Naive thymus-derived CD4-positive, alpha-beta T cell (primary cell): Measurements from ENCODE around the gene CD209. TPM values are rescaled to one million over a fixed set of nuclear protein-coding genes. Genes with fewer than 3 reads are reported as not detected.

Experiments used
- ATAC-seq: fragments of 150-1000 bp; cut with Tn5 transposase; 2 replicates; pipeline ENCODE4 v1.10.0; 2021; ENCODE audit warnings: mild to moderate bottlenecking, moderate library complexity
- CTCF ChIA-PET: fragments of 350-600 bp; sonication (Branson Sonifier 250); formaldehyde crosslinking; loops from one replicate; lab custom pipeline; 2021; ENCODE audit warnings: antibody characterized with exemption; lab: Charles Lee
- POLR2A ChIA-PET: fragments of 350-600 bp; sonication (Branson Sonifier 250); formaldehyde crosslinking; loops from one replicate; lab custom pipeline; 2021; ENCODE audit warnings: antibody characterized with exemption, inconsistent platforms; lab: Charles Lee
- DNase-seq, 9 donors: peaks; one replicate each; pipeline versions ENCODE4 v3.0.0 to v3.0.0-alpha.2; 2020 to 2022; ENCODE audit warnings: mixed read lengths in 1 of 9
- H3K27ac ChIP-seq: one replicate; pipeline ENCODE4 v1.7.0; 2013; ENCODE audit warnings: mild to moderate bottlenecking, low read depth, low read length, moderate library complexity
- H3K27me3 ChIP-seq, 2 donors: one replicate each; pipeline ENCODE4 v1.7.0; 2013; ENCODE audit warnings: low read length in 2 of 2, mild to moderate bottlenecking in 2 of 2, moderate library complexity in 2 of 2; ENCODE audit not compliant: control insufficient read depth in 2 of 2, insufficient read depth in 2 of 2
- H3K36me3 ChIP-seq, 3 experiments: 1 replicate in 2 of 3; 2 replicates in 1 of 3; pipeline ENCODE4 v1.7.0; 2013; ENCODE audit warnings: low read length in 3 of 3, mild to moderate bottlenecking in 3 of 3, moderate library complexity in 1 of 3; ENCODE audit not compliant: insufficient read depth in 3 of 3, control insufficient read depth in 2 of 3
- H3K4me1 ChIP-seq, 2 donors: one replicate each; pipeline ENCODE4 v1.7.0; 2013; ENCODE audit warnings: low read length in 2 of 2, mild to moderate bottlenecking in 2 of 2, moderate library complexity in 1 of 2; ENCODE audit not compliant: control insufficient read depth in 2 of 2, insufficient read depth in 2 of 2
- H3K4me3 ChIP-seq: 2 replicates; pipeline ENCODE4 v1.7.0; 2013; ENCODE audit warnings: mild to moderate bottlenecking, low read length
- H3K9me3 ChIP-seq, 3 experiments: 1 replicate in 2 of 3; 2 replicates in 1 of 3; pipeline ENCODE4 v1.7.0; 2013; ENCODE audit warnings: low read length in 3 of 3; ENCODE audit not compliant: control insufficient read depth in 2 of 3
- H3K27ac Mint-ChIP-seq, 9 donors: one replicate each; pipeline ENCODE4 v1.8.0; 2020 to 2022; ENCODE audit warnings: mixed read lengths in 9 of 9, mild to moderate bottlenecking in 8 of 9, moderate library complexity in 5 of 9, inconsistent platforms in 2 of 9
- H3K27me3 Mint-ChIP-seq, 5 donors: one replicate each; pipeline ENCODE4 v1.8.0; 2021 to 2022; ENCODE audit warnings: mixed read lengths in 5 of 5, mild to moderate bottlenecking in 1 of 5
- H3K36me3 Mint-ChIP-seq, 5 donors: one replicate each; pipeline ENCODE4 v1.8.0; 2020 to 2022; ENCODE audit warnings: mixed read lengths in 5 of 5, mild to moderate bottlenecking in 3 of 5, inconsistent platforms in 1 of 5
- H3K4me1 Mint-ChIP-seq, 7 donors: one replicate each; pipeline ENCODE4 v1.8.0; 2020 to 2022; ENCODE audit warnings: mixed read lengths in 7 of 7, mild to moderate bottlenecking in 3 of 7, inconsistent platforms in 1 of 7
- H3K4me3 Mint-ChIP-seq, 10 donors: one replicate each; pipeline ENCODE4 v1.8.0; 2020 to 2022; ENCODE audit warnings: mild to moderate bottlenecking in 10 of 10, mixed read lengths in 10 of 10, moderate library complexity in 6 of 10, inconsistent platforms in 2 of 10
- H3K9me3 Mint-ChIP-seq, 11 donors: one replicate each; pipeline ENCODE4 v1.8.0; 2020 to 2022; ENCODE audit warnings: mixed read lengths in 11 of 11, mild to moderate bottlenecking in 4 of 11, inconsistent platforms in 1 of 11, moderate library complexity in 1 of 11
- intact Hi-C, 2 donors: fragments of 100-400 bp; cut with micrococcal nuclease; formaldehyde crosslinking; loops; one replicate each; pipeline ENCODE4 v1.15.1; 2023
- polyA plus RNA-seq, 2 donors: library from polyadenylated mRNA; unstranded; fragments of 300-500 nt; fragmentation: Illumina TruSeq; gene quantifications; one replicate each; pipeline ENCODE4 v1.2.3, GENCODE V29; 2021
- total RNA-seq, 6 experiments: library from RNA in 5 of 6; stranded (reverse) in 5 of 6; gene quantifications; 1 replicate in 5 of 6; 2 replicates in 1 of 6; pipeline ENCODE4 v1.2.3 and lab custom pipeline; 2021 to 2026

The CD209 gene
- total and polyA plus RNA-seq, 7 experiments from 2014 or later: 0.27 to 0.68 (median 0.32) TPM; not detected in 4

DNA sequence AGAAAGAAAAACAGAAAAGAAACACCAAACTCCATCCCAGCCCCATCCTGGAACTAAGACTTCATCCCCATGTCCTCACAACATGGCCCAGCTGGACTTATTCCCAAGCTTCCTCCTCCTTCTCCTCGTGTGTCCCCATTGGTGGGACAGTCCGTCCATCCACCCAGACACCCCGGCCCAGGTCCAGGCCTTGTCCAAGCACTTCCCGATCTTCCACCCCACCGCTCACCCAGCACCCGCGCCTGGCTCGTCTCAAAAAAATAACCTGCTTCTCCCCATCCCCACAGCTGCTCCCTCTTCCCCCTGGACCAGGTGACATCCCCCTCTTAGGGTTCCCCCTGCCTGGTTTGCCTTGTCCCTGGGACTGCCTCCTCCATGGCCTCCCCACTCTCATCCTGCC lies 44.0 kb downstream of the CD209 start:
- no peaks in the 10 kb centered on the region for H3K36me3 Mint-ChIP-seq

DNA sequence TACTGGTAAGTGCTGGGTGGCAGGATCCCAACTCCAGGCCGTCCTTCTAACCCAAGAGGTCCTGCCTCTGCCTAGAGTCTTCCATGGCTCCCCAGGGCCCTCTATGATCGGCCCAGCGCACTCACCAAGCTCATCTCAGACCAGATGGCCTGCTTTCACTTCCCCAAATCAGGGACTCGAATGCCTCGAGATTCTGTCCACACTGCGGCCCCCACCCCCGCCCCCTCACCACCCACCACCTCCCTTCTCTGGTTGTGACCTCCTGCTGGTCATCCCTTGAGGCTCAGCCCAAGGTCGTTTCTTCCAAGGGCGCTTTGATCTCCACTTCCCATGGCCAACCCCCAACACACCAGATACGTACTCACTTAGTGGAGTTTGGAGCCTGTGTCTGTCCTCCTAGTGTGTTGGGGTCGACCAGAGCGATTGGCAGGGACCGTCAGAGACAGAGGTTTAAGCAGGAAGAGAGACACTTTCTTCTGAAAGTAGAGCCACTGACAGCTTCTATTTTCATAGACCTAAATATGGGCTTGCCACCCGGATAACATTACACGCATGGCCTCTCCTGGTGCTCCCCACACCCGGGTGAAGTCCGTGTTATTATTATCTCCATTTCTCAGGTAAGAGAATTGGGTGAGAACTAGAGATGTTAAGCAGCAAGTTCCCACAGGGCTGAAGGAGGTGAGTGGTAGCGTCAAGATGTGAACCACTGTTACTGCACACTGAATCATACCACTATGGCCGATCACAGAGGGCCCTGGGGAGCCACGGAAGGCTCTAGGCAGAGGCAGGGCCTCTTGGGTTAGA lies 45.5 kb downstream of the CD209 start, which contains the start of gene FCER2:
TSS of gene FCER2 (minus strand) at position 478 of the 804 bp plus-strand sequence. CDS start 2,371 bp downstream, outside the sequence.
- intact Hi-C loops: no loop called here
- CTCF ChIA-PET: interaction anchor here (0.9 kb wide), 1 partner anchor 21 kb away, joined by 3 read pairs; the partner anchor contains the start of gene TRAPPC5
- ATAC-seq: no peak
- Mint-ChIP-seq H3K27me3 (peaks cover 0 to 35% (median 0%) of the 10 kb centered on the region in 5 donors), H3K4me3 (peak within 1 kb of the TSS in 3 of 10 donors; percentile 16 to 30 (median 16)), H3K4me1 (peaks cover 24 to 60% (median 48%) of the 10 kb centered on the region in 7 donors), H3K36me3 (no peaks in the 10 kb centered on the region), H3K9me3 (peaks cover 0 to 3% (median 0%) of the 10 kb centered on the region in 11 donors), H3K27ac (peak within 1 kb of the TSS in 8 of 9 donors; percentile 19 to 98 (median 82))
- Histone ChIP-seq H3K27me3 (no peaks in the 10 kb centered on the region), H3K9me3 (no peaks in the 10 kb centered on the region), H3K27ac (no peak within 1 kb of the TSS), H3K36me3 (no peaks in the 10 kb centered on the region), H3K4me1 (peaks cover 18 to 29% of the 10 kb centered on the region in 2 donors), H3K4me3 (no peak within 1 kb of the TSS)
- POLR2A ChIA-PET: interaction anchor here (1.1 to 2.2 kb wide), 2 partner anchors 21 kb away, joined by 3 to 6 read pairs; partner anchors contain the start of gene TRAPPC5
- no peak for DNase-seq

More for the DNA sequence above, 44.0 kb downstream of the CD209 start:
- Mint-ChIP-seq H3K27me3 (peaks cover 0 to 27% (median 0%) of the 10 kb centered on the region in 5 donors), H3K9me3 (peaks cover 0 to 3% (median 0%) of the 10 kb centered on the region in 11 donors), H3K4me3 (no peak overlapping the region), H3K27ac (peak overlapping the region in 7 of 9 donors; percentile 21 to 100 (median 90)), H3K4me1 (peaks cover 27 to 67% (median 54%) of the 10 kb centered on the region in 7 donors)
- Histone ChIP-seq H3K4me1 (peaks cover 22 to 38% of the 10 kb centered on the region in 2 donors), H3K9me3 (no peaks in the 10 kb centered on the region), H3K36me3 (no peaks in the 10 kb centered on the region), H3K4me3 (no peak overlapping the region), H3K27me3 (no peaks in the 10 kb centered on the region), H3K27ac (no peak overlapping the region)
- ATAC-seq (no peak), DNase-seq (no peak)
- intact Hi-C loops: no loop called here
- ChIA-PET CTCF (no interaction called here), POLR2A (interaction anchor here (0.6 to 2.2 kb wide), 2 partner anchors 22 to 29 kb away, joined by 4 to 6 read pairs; partner anchors contain the start of gene TRAPPC5)

DNA sequence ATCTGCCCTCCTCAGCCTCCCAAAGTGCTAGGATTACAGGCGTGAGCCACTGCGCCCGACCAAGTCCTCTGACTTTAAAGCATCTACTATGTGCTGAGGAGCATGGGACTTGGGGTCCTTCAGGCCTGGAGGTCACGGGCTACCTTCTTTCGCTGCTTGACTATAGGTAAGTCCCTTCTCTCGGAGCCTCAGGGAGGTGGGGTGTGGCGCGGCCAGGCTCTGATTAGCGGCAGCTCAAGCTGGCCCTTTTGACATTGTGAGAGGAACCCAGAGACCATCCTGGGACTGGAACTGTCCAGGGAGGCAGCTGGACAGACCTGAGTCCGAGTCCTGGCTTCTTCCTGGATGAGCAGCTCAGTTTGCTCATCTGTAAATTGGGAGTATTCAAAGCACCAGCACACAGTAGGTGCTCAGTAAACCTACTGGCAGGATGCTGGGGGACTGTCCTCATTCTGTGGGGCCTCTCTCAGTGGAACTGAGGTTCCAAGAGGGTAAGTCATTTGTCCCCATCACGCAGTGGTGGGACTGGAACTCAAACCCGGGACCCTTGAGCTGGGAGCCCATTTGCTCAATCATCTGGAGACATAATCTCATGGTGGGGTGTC lies 46.2 kb downstream of the CD209 start:
- intact Hi-C loops: no loop called here
- peaks cover 11 to 22% of the 10 kb centered on the region in 2 donors for H3K4me1 ChIP-seq
- Mint-ChIP-seq H3K36me3 (no peaks in the 10 kb centered on the region), H3K27me3 (peaks cover 0 to 38% (median 0%) of the 10 kb centered on the region in 5 donors), H3K9me3 (peaks cover 0 to 5% (median 0%) of the 10 kb centered on the region in 11 donors), H3K4me3 (no peak overlapping the region), H3K4me1 (peaks cover 17 to 53% (median 42%) of the 10 kb centered on the region in 7 donors), H3K27ac (peak overlapping the region in 1 of 9 donors; percentile 82)
- no peaks in the 10 kb centered on the region for H3K36me3 ChIP-seq
- H3K9me3 ChIP-seq: no peaks in the 10 kb centered on the region
- ChIA-PET POLR2A (interaction anchor here (1.1 kb wide), 1 partner anchor 20 kb away, joined by 3 read pairs; the partner anchor contains the start of gene TRAPPC5), CTCF (interaction anchor here (0.9 kb wide), 1 partner anchor 20 kb away, joined by 3 read pairs; the partner anchor contains the start of gene TRAPPC5)
- no peaks in the 10 kb centered on the region for H3K27me3 ChIP-seq
- ATAC-seq (no peak), DNase-seq (no peak)
- no peak overlapping the region for H3K4me3 ChIP-seq
- H3K27ac ChIP-seq: no peak overlapping the region

DNA sequence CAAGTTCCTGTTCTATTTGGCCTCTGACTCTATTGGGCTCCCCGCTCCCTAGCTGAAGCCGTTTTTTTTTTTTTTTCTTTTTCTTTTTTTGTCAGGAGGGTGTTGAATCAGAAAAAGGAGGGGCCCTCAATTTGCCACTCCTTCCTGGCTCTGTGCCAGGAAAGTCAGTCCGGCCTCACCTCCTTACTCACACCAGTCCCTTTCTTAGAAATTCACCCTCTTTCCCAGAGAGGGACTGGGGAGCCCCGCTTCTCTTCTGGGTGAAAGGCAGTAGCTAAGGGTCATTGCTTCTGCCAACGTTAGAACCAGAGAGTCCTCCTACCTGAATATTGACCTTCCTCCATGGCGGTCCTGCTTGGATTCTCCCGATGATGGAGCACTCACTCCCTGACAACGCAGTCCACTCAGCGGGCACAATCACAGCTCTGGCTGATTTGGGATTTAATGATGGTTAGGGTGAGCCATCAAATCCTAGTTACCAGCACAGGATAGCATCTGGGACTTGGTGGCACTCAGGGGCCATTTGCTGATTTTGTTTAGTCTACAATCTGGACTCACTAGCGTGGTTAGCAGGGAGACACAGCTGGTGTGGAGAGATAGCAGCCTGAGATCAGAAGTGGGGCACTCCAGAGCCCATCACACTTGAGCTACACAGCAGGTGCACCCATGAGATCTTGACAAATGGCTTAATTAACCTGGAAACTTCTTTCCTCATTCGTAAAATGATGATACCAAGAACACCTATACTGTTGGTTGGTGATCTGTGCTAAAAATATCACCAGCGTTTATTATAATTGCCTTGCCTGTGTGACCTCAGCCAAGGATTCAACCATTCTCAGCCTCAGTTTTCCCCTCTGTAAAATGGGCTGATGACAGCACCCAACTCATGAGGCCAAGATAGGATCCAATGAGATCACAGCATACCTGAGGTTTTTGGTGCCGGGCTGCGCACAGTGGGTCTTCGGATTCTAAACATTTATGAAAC lies 47.6 kb downstream of the CD209 start:
- H3K36me3 Mint-ChIP-seq: no peaks in the 10 kb centered on the region
- ChIA-PET POLR2A (interaction anchor here (0.7 to 2.4 kb wide), 4 partner anchors 10 to 82 kb away, joined by 3 to 9 read pairs (median 3); no protein-coding TSS in a partner anchor), CTCF (interaction anchor here (0.5 to 3.5 kb wide), 4 partner anchors 19 to 597 kb away, joined by 3 to 11 read pairs (median 4); partner anchors contain the start of gene TRAPPC5)
- DNase-seq: no peak
- H3K27me3 ChIP-seq: no peaks in the 10 kb centered on the region
- peaks cover 0 to 9% of the 10 kb centered on the region in 2 donors for H3K4me1 ChIP-seq
- H3K36me3 ChIP-seq: no peaks in the 10 kb centered on the region
- no peaks in the 10 kb centered on the region for H3K9me3 ChIP-seq
- ATAC-seq: peak; percentile 26
- peaks cover 0 to 2% (median 0%) of the 10 kb centered on the region in 11 donors for H3K9me3 Mint-ChIP-seq
- intact Hi-C loops: no loop called here
- H3K27me3 Mint-ChIP-seq: peaks cover 0 to 40% (median 0%) of the 10 kb centered on the region in 5 donors
- H3K27ac Mint-ChIP-seq: peak overlapping the region in 5 of 9 donors; percentile 6 to 72 (median 50)
- H3K4me3 ChIP-seq: no peak overlapping the region
- peaks cover 3 to 39% (median 28%) of the 10 kb centered on the region in 7 donors for H3K4me1 Mint-ChIP-seq
- H3K4me3 Mint-ChIP-seq: no peak overlapping the region
- H3K27ac ChIP-seq: no peak overlapping the region

DNA sequence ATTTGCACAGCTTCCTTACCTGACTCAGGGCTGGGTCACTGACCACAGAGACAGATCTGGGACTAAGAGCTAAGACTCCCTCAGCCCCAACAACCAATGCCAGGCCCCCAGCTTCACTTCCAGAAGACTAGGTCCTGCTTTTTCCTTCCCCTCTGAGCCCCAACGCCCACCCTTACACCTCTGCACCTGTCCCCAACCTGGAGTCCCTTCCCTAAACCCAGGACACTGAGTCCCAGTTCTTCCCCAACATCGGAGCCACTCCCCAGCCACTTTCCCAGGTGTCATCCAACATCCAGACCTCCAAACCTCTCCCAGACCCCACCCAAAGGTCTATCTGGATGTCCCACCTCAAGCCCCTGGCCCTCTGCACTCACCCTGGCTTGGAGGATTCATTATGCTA lies 48.3 kb downstream of the CD209 start:
- peaks cover 2 to 3% of the 10 kb centered on the region in 2 donors for H3K4me1 ChIP-seq
- ChIA-PET POLR2A (interaction anchor here (0.6 to 2.4 kb wide), 4 partner anchors 9 to 503 kb away, joined by 3 to 9 read pairs (median 3); no protein-coding TSS in a partner anchor), CTCF (interaction anchor here (0.5 to 3.5 kb wide), 4 partner anchors 18 to 597 kb away, joined by 3 to 11 read pairs (median 4); partner anchors contain the start of gene TRAPPC5)
- no peaks in the 10 kb centered on the region for H3K9me3 ChIP-seq
- no peaks in the 10 kb centered on the region for H3K27me3 ChIP-seq
- no peak overlapping the region for H3K4me3 ChIP-seq
- ATAC-seq (no peak), DNase-seq (no peak)
- intact Hi-C loops: no loop called here
- peaks cover 2 to 34% (median 21%) of the 10 kb centered on the region in 7 donors for H3K4me1 Mint-ChIP-seq
- H3K27ac ChIP-seq: no peak overlapping the region
- H3K27ac Mint-ChIP-seq: peak overlapping the region in 1 of 9 donors; percentile 72
- H3K27me3 Mint-ChIP-seq: peaks cover 0 to 38% (median 0%) of the 10 kb centered on the region in 5 donors
- no peak overlapping the region for H3K4me3 Mint-ChIP-seq
- no peaks in the 10 kb centered on the region for H3K36me3 ChIP-seq
- H3K36me3 Mint-ChIP-seq: no peaks in the 10 kb centered on the region
- peaks cover 0 to 2% (median 0%) of the 10 kb centered on the region in 11 donors for H3K9me3 Mint-ChIP-seq
